ENCODE measurements around the gene COL6A2. TPM values are rescaled to one million over a fixed set of nuclear protein-coding genes. Genes with fewer than 3 reads are reported as not detected.

COL6A2 gene
- total and polyA plus RNA-seq, 2 of the 13 experiments (the other 11 are each of a cell fraction or from before 2014, with no cell fraction given): 0.07 to 0.41 TPM

DNA sequence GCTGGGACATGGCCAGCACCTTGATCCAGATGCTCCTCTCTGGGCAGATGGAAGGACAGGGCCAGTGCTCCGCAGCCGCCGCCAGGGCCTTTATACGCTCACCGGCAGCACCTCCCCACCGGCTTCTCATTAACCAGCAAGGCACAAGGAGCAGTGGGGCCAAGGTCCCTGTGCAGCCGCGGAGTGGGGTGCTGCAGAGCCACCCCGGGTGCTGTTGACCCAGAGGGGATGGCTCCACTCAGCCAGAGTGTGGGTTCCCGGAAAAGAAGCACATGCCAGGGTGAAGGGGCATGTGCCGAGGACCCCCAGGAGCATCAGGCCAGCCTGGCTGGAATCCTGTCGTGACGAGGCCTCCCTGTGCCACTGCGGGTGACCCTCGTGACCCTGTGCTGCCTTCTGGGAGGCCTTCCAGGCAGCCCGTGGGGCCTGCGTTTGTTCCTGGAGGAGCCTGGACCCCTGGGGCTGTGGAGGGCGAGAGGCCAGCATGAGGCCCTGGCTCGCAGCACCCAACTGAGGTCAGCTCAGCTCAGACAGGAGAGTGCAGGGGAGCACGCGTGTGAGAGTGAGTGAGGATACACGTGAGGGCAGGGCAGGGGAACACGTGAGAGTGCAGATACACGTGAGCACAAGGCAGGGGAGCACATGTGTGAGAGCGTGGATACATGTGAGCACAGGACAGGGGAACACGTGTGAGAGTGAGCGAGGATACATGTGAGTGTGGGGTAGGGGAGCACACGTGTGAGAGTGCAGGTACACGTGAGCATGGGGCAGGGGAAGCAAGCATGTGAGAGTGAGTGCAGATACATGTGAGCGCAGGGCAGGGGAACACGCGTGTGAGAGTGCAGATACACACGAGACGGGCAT lies 57.8 kb downstream of the COL6A2 start, which contains the start of gene FTCD (continued):
- TF ChIP-seq, protein P1, sequence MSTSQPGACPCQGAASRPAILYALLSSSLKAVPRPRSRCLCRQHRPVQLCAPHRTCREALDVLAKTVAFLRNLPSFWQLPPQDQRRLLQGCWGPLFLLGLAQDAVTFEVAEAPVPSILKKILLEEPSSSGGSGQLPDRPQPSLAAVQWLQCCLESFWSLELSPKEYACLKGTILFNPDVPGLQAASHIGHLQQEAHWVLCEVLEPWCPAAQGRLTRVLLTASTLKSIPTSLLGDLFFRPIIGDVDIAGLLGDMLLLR (CRISPR knock-in tag; IDR thresholded peaks at IDR 0.05): peak; percentile 3; the same call in 1 of the 2 replicates
- TF ChIP-seq ZNF619 (CRISPR knock-in tag; IDR thresholded peaks at IDR 0.05): peak; percentile 86
- no peak for TF ChIP-seq ZNF207 (IDR thresholded peaks at IDR 0.05; ENCODE audit: borderline replicate concordance)
- no peak; the same call in 1 of the 2 replicates for TF ChIP-seq ELF1 (CRISPR knock-in tag; IDR thresholded peaks at IDR 0.05)
- peak; percentile 34 for TF ChIP-seq TEAD3 (CRISPR knock-in tag; optimal IDR thresholded peaks at IDR 0.05; ENCODE audit: borderline replicate concordance)
- TF ChIP-seq, protein P2, sequence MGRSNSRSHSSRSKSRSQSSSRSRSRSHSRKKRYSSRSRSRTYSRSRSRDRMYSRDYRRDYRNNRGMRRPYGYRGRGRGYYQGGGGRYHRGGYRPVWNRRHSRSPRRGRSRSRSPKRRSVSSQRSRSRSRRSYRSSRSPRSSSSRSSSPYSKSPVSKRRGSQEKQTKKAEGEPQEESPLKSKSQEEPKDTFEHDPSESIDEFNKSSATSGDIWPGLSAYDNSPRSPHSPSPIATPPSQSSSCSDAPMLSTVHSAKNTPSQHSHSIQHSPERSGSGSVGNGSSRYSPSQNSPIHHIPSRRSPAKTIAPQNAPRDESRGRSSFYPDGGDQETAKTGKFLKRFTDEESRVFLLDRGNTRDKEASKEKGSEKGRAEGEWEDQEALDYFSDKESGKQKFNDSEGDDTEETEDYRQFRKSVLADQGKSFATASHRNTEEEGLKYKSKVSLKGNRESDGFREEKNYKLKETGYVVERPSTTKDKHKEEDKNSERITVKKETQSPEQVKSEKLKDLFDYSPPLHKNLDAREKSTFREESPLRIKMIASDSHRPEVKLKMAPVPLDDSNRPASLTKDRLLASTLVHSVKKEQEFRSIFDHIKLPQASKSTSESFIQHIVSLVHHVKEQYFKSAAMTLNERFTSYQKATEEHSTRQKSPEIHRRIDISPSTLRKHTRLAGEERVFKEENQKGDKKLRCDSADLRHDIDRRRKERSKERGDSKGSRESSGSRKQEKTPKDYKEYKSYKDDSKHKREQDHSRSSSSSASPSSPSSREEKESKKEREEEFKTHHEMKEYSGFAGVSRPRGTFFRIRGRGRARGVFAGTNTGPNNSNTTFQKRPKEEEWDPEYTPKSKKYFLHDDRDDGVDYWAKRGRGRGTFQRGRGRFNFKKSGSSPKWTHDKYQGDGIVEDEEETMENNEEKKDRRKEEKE (IDR thresholded peaks at IDR 0.05): no peak
- no peak for TF ChIP-seq RFX5 (IDR thresholded peaks at IDR 0.05; ENCODE audit: low read depth, low read length)
- TF ChIP-seq REXO4 (CRISPR knock-in tag; IDR thresholded peaks at IDR 0.05; ENCODE audit: borderline replicate concordance): no peak
- TF ChIP-seq SOX5 (CRISPR knock-in tag; IDR thresholded peaks at IDR 0.05; ENCODE audit: borderline replicate concordance): peak; percentile 26; the same call in 1 of the 2 replicates
- no peak for TF ChIP-seq SSRP1 (CRISPR knock-in tag; IDR thresholded peaks at IDR 0.05)
- no peak for TF ChIP-seq ZNF678 (CRISPR knock-in tag; IDR thresholded peaks at IDR 0.05)
- TF ChIP-seq TSC22D2 (CRISPR knock-in tag; IDR thresholded peaks at IDR 0.05; ENCODE audit: borderline replicate concordance): peak; percentile 38; the same call in 1 of the 2 replicates
- TF ChIP-seq, protein P3, sequence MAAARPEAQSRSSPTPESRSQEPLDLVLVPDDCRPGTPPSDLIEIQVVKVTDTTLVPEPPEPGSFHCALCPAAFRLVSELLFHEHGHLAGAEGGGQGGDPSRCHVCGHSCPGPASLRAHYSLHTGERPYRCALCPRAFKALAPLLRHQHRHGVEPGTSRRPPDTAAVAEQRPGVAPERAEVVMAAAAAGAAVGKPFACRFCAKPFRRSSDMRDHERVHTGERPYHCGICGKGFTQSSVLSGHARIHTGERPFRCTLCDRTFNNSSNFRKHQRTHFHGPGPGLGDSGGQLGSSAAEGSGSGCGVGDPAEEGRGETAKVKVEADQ (CRISPR knock-in tag; IDR thresholded peaks at IDR 0.05; ENCODE audit: borderline replicate concordance): peak; percentile 70; the same call in 1 of the 2 replicates
- TF ChIP-seq ZNF772 (CRISPR knock-in tag; IDR thresholded peaks at IDR 0.05): peak; percentile 77; the same call in 1 of the 2 replicates
- TF ChIP-seq CC2D1A (CRISPR knock-in tag; IDR thresholded peaks at IDR 0.05): 0 out of 2 replicates have a peak, but pooled peaks have one; percentile 6
- TF ChIP-seq, protein P4, sequence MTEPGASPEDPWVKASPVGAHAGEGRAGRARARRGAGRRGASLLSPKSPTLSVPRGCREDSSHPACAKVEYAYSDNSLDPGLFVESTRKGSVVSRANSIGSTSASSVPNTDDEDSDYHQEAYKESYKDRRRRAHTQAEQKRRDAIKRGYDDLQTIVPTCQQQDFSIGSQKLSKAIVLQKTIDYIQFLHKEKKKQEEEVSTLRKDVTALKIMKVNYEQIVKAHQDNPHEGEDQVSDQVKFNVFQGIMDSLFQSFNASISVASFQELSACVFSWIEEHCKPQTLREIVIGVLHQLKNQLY (CRISPR knock-in tag; IDR thresholded peaks at IDR 0.05): peak; percentile 23; the same call in 1 of the 2 replicates
- TF ChIP-seq, protein P5, sequence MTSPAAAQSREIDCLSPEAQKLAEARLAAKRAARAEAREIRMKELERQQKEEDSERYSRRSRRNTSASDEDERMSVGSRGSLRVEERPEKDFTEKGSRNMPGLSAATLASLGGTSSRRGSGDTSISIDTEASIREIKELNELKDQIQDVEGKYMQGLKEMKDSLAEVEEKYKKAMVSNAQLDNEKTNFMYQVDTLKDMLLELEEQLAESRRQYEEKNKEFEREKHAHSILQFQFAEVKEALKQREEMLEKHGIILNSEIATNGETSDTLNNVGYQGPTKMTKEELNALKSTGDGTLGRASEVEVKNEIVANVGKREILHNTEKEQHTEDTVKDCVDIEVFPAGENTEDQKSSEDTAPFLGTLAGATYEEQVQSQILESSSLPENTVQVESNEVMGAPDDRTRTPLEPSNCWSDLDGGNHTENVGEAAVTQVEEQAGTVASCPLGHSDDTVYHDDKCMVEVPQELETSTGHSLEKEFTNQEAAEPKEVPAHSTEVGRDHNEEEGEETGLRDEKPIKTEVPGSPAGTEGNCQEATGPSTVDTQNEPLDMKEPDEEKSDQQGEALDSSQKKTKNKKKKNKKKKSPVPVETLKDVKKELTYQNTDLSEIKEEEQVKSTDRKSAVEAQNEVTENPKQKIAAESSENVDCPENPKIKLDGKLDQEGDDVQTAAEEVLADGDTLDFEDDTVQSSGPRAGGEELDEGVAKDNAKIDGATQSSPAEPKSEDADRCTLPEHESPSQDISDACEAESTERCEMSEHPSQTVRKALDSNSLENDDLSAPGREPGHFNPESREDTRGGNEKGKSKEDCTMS (CRISPR knock-in tag; conservative IDR thresholded peaks at IDR 0.05): no peak
- peak; percentile 57; the same call in 1 of the 2 replicates for TF ChIP-seq ATF7-NPFF (CRISPR knock-in tag; IDR thresholded peaks at IDR 0.05; ENCODE audit: low read depth)
- no peak for TF ChIP-seq ZNF652 (CRISPR knock-in tag; IDR thresholded peaks at IDR 0.05; ENCODE audit: borderline replicate concordance, low read depth)
- TF ChIP-seq, protein P6, sequence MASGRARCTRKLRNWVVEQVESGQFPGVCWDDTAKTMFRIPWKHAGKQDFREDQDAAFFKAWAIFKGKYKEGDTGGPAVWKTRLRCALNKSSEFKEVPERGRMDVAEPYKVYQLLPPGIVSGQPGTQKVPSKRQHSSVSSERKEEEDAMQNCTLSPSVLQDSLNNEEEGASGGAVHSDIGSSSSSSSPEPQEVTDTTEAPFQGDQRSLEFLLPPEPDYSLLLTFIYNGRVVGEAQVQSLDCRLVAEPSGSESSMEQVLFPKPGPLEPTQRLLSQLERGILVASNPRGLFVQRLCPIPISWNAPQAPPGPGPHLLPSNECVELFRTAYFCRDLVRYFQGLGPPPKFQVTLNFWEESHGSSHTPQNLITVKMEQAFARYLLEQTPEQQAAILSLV (CRISPR knock-in tag; IDR thresholded peaks at IDR 0.05; ENCODE audit: borderline replicate concordance): peak; percentile 55; the same call in 1 of the 2 replicates
- TF ChIP-seq ZBTB7B (CRISPR knock-in tag; IDR thresholded peaks at IDR 0.05): peak; percentile 78
